ENCODE measurements around the gene RNF220. TPM values are rescaled to one million over a fixed set of nuclear protein-coding genes. Genes with fewer than 3 reads are reported as not detected.
A peak's percentile ranks its signal among the peaks of the same experiment; 100 is the strongest.

Gene RNF220
- total RNA-seq (10 to 100 TPM; 49.0 to 56.5 TPM), polyA plus RNA-seq (10 to 100 TPM; 44.2 to 70.5 TPM)
- long read RNA-seq, donor 1, partial matches to known transcripts, result 7 of 20 reads
- long read RNA-seq, donor 1, other reads (novel, unspliced or antisense), result 12 of 20 reads
- long read RNA-seq, donor 2, partial matches to known transcripts, result 9 of 48 reads
- long read RNA-seq, donor 2, other reads (novel, unspliced or antisense), result 39 of 48 reads

DNA sequence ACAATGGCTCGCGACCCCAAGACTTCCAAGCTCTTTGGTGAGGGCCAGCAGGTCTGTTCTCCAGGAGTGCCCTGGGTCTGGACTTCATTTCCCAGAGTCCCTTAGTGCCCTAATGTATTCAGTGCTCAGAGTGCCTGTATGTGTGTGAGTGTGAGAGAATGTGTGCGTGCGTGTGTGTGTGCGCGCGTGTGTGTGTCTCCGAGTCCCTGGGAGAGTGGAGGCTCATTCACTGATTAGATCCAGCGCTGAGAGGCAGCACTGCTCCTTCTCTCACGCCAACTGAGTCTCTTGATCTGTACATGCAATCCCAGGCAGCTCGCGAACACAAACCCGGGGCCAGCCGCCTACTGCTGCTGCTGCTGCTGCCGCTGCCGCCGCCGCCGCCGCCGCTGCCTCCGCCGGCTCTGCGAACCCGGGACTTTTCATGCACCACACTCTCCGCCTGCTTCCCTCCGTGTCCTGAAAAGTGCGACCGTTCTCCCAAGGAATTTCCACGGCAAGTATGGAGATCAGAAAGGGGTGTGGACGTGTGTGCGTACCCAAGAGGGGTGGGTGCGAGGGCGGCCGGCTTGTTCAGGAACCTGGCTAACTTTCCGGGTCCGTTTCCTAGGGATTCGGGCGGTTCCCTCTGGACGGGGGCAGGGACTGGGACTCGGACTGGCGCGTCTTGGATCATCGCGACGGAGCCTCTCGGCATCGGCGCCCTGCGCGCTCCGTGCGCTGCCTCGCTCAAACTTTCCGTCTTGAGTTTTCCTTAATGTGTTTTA is at the start of gene RNF220:
RNF220 (plus strand) TSS at position 225 of the 767 bp plus-strand sequence.
- H3K9me3 ChIP-seq (ENCODE audit: control insufficient read depth, low read length), result no peaks in the 10 kb centered on the region
- peaks cover 0 to 2% of the 10 kb centered on the region in 2 donors for H3K4me1 ChIP-seq (ENCODE audit: control insufficient read depth in 1 of 2, insufficient read depth in 2 of 2, low read length in 2 of 2)
- intact Hi-C loops (cut with DNase I), result no loop called here
- DNase-seq (peak in 1 of 2 donors; percentile 84), ATAC-seq (ENCODE audit: low FRiP score) (peak; percentile 62)
- H3K27ac ChIP-seq (ENCODE audit: low read depth in 1 of 2, low read length in 2 of 2), result no peak within 1 kb of the TSS
- no peaks in the 10 kb centered on the region for H3K36me3 ChIP-seq (ENCODE audit: control insufficient read depth in 1 of 2, insufficient read depth in 2 of 2, low read length in 1 of 2)
- peak within 1 kb of the TSS; percentile 6 to 35 for H3K4me3 ChIP-seq (ENCODE audit: low read length in 2 of 2)
- WGBS, 2 donors, result 4 to 5% methylated on average over 54 to 55 of the region's 55 CpGs
- H3K27me3 ChIP-seq (ENCODE audit: control insufficient read depth in 1 of 2, insufficient read depth in 2 of 2, low read length in 1 of 2), result peaks cover 0 to 6% of the 10 kb centered on the region in 2 donors

DNA sequence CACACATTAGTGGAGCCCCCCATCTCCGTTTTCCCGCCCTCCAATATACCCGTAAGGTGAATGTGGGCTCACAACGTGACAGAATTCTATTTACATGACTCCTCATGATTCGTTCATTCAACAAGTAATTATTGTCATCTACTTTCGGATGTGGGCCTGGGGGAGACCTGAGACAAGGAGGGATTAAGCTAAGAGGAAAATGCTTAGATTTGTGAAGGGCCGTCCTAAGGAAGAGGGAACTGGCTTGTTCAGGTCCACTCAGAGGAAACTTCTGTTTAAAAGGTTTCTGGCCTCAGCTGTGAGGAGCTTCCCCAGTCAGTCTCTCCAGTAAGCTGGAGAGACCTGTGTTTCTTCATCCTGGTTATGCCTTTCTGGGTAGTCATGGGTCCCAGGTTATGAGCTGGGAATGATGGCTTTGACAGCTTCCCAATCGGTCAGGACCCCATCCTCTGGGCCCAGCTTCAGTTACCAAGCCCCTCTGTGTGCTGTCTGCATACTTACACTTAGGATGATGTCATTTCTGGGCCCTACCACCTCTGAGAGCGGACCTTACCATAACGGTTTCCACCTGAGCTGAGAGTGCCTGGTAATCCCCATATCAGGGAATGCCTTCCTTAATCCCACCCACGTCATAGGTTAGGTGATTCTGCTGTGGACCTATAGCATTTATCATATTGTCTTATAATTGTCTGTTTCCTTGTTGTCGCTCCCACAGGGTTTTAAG is 49.3 kb upstream of the RNF220 start:
- Histone ChIP-seq H3K36me3 (ENCODE audit: control insufficient read depth in 1 of 2, insufficient read depth in 2 of 2, low read length in 1 of 2) (no peaks in the 10 kb centered on the region), H3K27me3 (ENCODE audit: control insufficient read depth in 1 of 2, insufficient read depth in 2 of 2, low read length in 1 of 2) (no peaks in the 10 kb centered on the region), H3K27ac (ENCODE audit: low read depth in 1 of 2, low read length in 2 of 2) (no peak overlapping the region), H3K4me3 (ENCODE audit: low read length in 2 of 2) (no peak overlapping the region), H3K9me3 (ENCODE audit: control insufficient read depth, low read length) (no peaks in the 10 kb centered on the region), H3K4me1 (ENCODE audit: control insufficient read depth in 1 of 2, insufficient read depth in 2 of 2, low read length in 2 of 2) (peaks cover 0 to 3% of the 10 kb centered on the region in 2 donors)
- ATAC-seq (ENCODE audit: low FRiP score) (no peak), DNase-seq (no peak)
- intact Hi-C loops (cut with DNase I), result no loop called here
- WGBS, 2 donors, result 69% methylated on average over 12 of the region's 12 CpGs

DNA sequence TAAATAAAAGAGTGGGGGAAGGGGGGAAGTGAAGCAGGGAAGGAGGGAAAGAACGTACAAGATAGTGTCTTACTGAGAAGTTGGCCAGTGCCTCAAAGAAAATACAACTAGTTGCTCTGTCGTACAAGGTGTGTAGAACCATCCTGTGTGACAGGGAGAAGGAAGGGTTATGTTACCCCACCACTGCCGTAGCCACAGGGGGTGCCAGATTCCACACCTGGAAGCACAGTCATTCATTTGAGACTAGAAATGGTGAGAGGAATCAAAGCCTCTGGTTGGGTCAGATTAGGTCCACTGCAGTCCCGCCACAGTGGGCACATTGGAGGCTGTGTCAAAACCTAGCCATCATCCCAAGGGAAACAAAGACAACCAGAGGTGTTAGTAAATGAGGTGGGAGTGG is 47.3 kb upstream of the RNF220 start:
- 54 to 62% methylated on average over 4 of the region's 4 CpGs for WGBS, 2 donors
- no peak for ATAC-seq (ENCODE audit: low FRiP score)
- intact Hi-C loops (cut with DNase I), result no loop called here
- no peak for DNase-seq
- H3K4me3 ChIP-seq (ENCODE audit: low read length in 2 of 2), result no peak overlapping the region
- no peaks in the 10 kb centered on the region for H3K9me3 ChIP-seq (ENCODE audit: control insufficient read depth, low read length)
- H3K36me3 ChIP-seq (ENCODE audit: control insufficient read depth in 1 of 2, insufficient read depth in 2 of 2, low read length in 1 of 2), result no peaks in the 10 kb centered on the region
- no peaks in the 10 kb centered on the region for H3K27me3 ChIP-seq (ENCODE audit: control insufficient read depth in 1 of 2, insufficient read depth in 2 of 2, low read length in 1 of 2)
- H3K4me1 ChIP-seq (ENCODE audit: control insufficient read depth in 1 of 2, insufficient read depth in 2 of 2, low read length in 2 of 2), result peaks cover 0 to 3% of the 10 kb centered on the region in 2 donors
- no peak overlapping the region for H3K27ac ChIP-seq (ENCODE audit: low read depth in 1 of 2, low read length in 2 of 2)

DNA sequence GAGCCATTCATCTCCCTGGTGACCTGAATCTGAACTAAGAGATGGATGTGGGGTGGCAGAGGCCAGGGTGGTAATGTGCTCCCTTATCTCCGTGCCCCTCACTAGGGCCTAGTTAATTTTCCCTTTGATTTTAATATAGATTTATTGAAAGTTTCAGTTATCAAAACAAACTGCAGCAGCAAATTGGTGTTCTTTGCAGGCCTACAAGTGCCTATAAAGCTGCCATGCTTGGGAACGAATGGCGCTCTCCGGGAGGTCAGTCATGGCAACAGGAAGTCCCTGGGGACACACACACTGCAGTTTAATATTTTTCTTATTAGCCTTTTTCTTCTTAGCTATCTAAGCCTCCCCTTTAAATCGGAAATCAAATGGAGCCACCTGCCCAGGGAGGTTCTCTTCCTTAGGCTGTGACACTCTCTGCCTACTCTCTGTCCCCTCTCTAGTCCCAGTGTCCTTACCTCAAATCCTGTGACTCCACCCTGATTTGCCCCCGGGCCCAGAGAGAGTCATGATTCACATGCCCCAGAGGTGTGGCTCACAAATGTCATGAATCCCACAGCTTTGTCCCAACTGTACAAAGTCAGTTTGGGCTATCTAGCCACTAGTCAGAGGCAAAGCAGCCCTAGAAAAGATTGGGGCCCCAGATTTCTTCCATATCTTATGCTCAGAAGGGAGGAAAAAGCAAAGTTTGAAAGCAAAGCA is 45.7 kb upstream of the RNF220 start:
- DNase-seq (no peak), ATAC-seq (ENCODE audit: low FRiP score) (no peak)
- H3K4me3 ChIP-seq (ENCODE audit: low read length in 2 of 2), result no peak overlapping the region
- no peaks in the 10 kb centered on the region for H3K27me3 ChIP-seq (ENCODE audit: control insufficient read depth in 1 of 2, insufficient read depth in 2 of 2, low read length in 1 of 2)
- no peaks in the 10 kb centered on the region for H3K36me3 ChIP-seq (ENCODE audit: control insufficient read depth in 1 of 2, insufficient read depth in 2 of 2, low read length in 1 of 2)
- H3K9me3 ChIP-seq (ENCODE audit: control insufficient read depth, low read length), result no peaks in the 10 kb centered on the region
- H3K4me1 ChIP-seq (ENCODE audit: control insufficient read depth in 1 of 2, insufficient read depth in 2 of 2, low read length in 2 of 2), result no peaks in the 10 kb centered on the region
- 44 to 53% methylated on average over 6 of the region's 6 CpGs for WGBS, 2 donors
- intact Hi-C loops (cut with DNase I), result no loop called here
- no peak overlapping the region for H3K27ac ChIP-seq (ENCODE audit: low read depth in 1 of 2, low read length in 2 of 2)

DNA sequence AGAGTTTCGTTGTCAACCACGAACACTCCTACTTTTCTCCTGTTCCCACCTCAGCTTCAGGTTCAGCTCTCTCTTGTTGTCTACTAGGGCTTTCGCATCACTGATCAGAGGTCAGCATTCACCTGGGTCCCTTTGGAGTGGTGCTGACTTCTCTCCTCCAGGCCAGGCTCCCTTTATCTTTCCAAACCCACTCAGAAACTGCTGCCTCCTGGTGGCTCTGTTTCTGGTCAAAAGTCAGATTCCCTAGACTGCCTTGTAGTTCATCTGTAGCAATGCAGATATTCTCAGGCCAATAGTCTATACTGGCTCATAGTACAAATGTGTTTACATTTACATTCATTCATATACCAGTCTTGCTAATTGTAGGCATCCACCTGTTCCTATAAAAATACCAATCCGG is 43.6 kb upstream of the RNF220 start:
- ATAC-seq (ENCODE audit: low FRiP score), result no peak
- H3K4me1 ChIP-seq (ENCODE audit: control insufficient read depth in 1 of 2, insufficient read depth in 2 of 2, low read length in 2 of 2), result no peaks in the 10 kb centered on the region
- H3K36me3 ChIP-seq (ENCODE audit: control insufficient read depth in 1 of 2, insufficient read depth in 2 of 2, low read length in 1 of 2), result no peaks in the 10 kb centered on the region
- H3K27ac ChIP-seq (ENCODE audit: low read depth in 1 of 2, low read length in 2 of 2), result no peak overlapping the region
- 70% methylated on average over 4 of the region's 4 CpGs for WGBS, 2 donors
- DNase-seq, result no peak
- no peaks in the 10 kb centered on the region for H3K27me3 ChIP-seq (ENCODE audit: control insufficient read depth in 1 of 2, insufficient read depth in 2 of 2, low read length in 1 of 2)
- intact Hi-C loops (cut with DNase I), result no loop called here
- no peaks in the 10 kb centered on the region for H3K9me3 ChIP-seq (ENCODE audit: control insufficient read depth, low read length)
- H3K4me3 ChIP-seq (ENCODE audit: low read length in 2 of 2), result no peak overlapping the region

DNA sequence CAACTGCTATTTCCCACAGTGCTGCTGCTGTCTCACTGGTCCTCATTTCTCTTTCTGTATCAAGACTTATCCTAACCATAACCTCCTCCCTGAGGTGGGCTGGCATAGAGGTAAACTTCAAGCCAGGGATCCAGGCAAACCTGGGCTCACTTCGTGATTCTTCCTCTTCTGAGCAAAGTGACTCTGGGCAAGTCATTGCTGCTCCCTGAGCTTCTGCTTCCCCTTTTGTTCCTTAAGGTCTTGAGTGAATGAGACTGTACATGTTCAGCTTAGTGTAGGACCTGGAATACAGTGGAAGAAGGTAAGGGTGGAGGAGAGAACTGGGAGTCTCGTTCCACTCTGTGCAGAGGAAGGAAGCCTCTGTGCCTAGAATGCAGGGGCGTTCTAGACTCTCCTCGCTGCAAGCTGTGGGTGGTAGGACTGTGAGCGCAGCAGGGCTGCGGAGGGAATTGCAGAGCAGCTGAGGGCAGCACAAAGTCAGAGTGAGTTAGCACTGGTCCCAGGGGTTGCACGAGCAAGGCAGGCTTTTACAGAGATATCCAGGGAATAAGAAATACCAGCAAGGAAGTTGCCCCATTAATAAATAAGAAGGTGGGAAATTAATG is 38.6 kb upstream of the RNF220 start:
- Histone ChIP-seq H3K4me3 (ENCODE audit: low read length in 2 of 2) (no peak overlapping the region), H3K27me3 (ENCODE audit: control insufficient read depth in 1 of 2, insufficient read depth in 2 of 2, low read length in 1 of 2) (no peaks in the 10 kb centered on the region), H3K4me1 (ENCODE audit: control insufficient read depth in 1 of 2, insufficient read depth in 2 of 2, low read length in 2 of 2) (no peaks in the 10 kb centered on the region), H3K27ac (ENCODE audit: low read depth in 1 of 2, low read length in 2 of 2) (no peak overlapping the region), H3K36me3 (ENCODE audit: control insufficient read depth in 1 of 2, insufficient read depth in 2 of 2, low read length in 1 of 2) (no peaks in the 10 kb centered on the region), H3K9me3 (ENCODE audit: control insufficient read depth, low read length) (no peaks in the 10 kb centered on the region)
- intact Hi-C loops (cut with DNase I), result no loop called here
- 90 to 94% methylated on average over 7 of the region's 7 CpGs for whole genome bisulfite sequencing, 2 donors
- ATAC-seq (ENCODE audit: low FRiP score) (no peak), DNase-seq (no peak)

DNA sequence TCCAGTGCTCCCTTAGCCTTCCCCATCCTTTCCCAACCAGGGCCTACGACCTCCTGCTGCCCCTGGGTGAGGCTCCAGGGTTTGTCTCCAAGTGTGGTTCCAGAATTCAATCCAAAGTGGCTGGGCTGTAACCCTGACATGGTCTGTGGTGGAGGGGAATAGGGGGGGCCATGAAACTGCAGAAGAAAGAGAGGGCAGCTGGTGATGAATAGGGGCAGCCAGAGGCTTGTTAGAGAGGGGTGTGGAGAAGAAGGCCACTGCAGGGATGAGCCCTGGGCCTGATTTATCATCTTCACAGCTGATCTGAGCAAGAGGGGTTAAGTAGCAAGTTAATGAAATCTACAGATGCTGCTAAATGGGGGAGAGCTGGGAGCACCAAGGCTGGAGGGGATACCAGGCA is 37.1 kb upstream of the RNF220 start:
- intact Hi-C loops (cut with DNase I), result no loop called here
- Histone ChIP-seq H3K4me3 (ENCODE audit: low read length in 2 of 2) (no peak overlapping the region), H3K4me1 (ENCODE audit: control insufficient read depth in 1 of 2, insufficient read depth in 2 of 2, low read length in 2 of 2) (no peaks in the 10 kb centered on the region), H3K27me3 (ENCODE audit: control insufficient read depth in 1 of 2, insufficient read depth in 2 of 2, low read length in 1 of 2) (no peaks in the 10 kb centered on the region), H3K27ac (ENCODE audit: low read depth in 1 of 2, low read length in 2 of 2) (no peak overlapping the region), H3K9me3 (ENCODE audit: control insufficient read depth, low read length) (no peaks in the 10 kb centered on the region), H3K36me3 (ENCODE audit: control insufficient read depth in 1 of 2, insufficient read depth in 2 of 2, low read length in 1 of 2) (no peaks in the 10 kb centered on the region)
- ATAC-seq (ENCODE audit: low FRiP score) (no peak), DNase-seq (no peak)
- 90 to 95% methylated on average over 1 of the region's 1 CpG for WGBS, 2 donors

DNA sequence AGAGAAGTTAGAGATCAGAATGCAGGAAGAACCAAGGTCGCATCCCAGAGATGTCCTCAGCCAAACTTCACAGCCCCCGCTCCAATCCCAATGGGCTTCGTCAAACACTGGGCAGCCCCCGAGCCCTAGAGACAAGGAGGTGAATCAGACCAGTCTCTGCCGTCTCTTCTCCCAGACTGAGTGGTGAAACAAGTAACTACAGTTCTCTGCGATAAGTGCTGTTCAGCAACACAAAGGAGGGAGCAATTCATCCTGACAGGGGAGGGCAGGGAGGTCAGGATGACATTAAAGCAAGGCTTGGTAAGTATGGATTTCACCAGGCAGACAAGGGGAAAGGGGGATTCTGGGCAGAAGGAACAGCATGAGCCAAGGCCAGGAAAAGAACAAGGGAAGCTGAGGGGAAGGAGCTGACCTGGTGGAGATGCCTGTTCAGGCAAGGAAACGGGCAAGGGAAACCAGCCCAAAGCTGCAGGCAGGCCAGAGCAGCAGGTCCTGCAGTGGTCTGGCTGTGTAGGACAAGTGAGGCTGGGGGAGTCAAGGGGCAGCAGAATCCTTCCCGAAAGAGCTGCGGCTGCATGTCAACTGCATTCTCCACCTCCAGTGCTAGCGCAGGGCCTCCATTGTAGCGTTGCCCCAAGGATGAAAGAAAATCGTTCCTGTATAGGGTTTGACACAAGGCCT is 36.4 kb upstream of the RNF220 start:
- intact Hi-C loops (cut with DNase I), result no loop called here
- no peak for ATAC-seq (ENCODE audit: low FRiP score)
- Histone ChIP-seq H3K27ac (ENCODE audit: low read depth in 1 of 2, low read length in 2 of 2) (no peak overlapping the region), H3K27me3 (ENCODE audit: control insufficient read depth in 1 of 2, insufficient read depth in 2 of 2, low read length in 1 of 2) (no peaks in the 10 kb centered on the region), H3K4me1 (ENCODE audit: control insufficient read depth in 1 of 2, insufficient read depth in 2 of 2, low read length in 2 of 2) (no peaks in the 10 kb centered on the region), H3K9me3 (ENCODE audit: control insufficient read depth, low read length) (no peaks in the 10 kb centered on the region), H3K36me3 (ENCODE audit: control insufficient read depth in 1 of 2, insufficient read depth in 2 of 2, low read length in 1 of 2) (no peaks in the 10 kb centered on the region), H3K4me3 (ENCODE audit: low read length in 2 of 2) (no peak overlapping the region)
- 84 to 89% methylated on average over 12 of the region's 12 CpGs for WGBS, 2 donors
- no peak for DNase-seq

All from aorta (tissue), 5 donors.